PFSK-1 (cell line): ENCODE data around the gene MED23.

Source experiments
- POLR2AphosphoS5 ChIP-seq: IDR thresholded peaks from 2 replicates; pipeline ENCODE4 v1.6.1; 2012; ENCODE audit warnings: low read depth, mild to moderate bottlenecking, control low read depth, low read length, moderate library complexity
- TAF1 ChIP-seq: IDR thresholded peaks from 2 replicates; pipeline ENCODE4 v1.6.1; 2012; ENCODE audit warnings: low read length, control low read depth, borderline replicate concordance; ENCODE audit not compliant: insufficient read depth

DNA sequence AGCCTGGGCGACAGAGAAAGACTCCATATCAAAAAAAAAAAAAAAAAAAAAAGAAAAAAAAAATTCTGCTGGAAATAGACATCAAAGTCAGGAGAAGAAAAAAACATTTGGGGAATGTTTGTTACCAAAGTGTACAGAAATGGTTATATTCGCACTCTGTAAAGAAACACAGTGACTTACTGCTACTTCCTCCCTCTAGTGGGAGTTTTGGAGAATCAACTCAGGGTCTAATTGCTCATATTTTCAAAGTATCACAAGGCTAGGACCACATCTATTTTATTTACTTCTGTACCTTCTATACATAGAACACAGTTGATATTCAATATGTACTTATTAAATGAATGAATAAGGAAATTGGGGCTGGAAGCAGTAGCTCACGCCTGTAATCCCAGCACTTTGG lies 30.6 kb downstream of the MED23 start:
- TF ChIP-seq POLR2AphosphoS5 (no peak), TAF1 (no peak)
